GM12891 (cell line): ENCODE data around the gene MED26.

ENCODE experiments used
- PAX5 ChIP-seq: IDR thresholded peaks from 2 replicates; pipeline ENCODE4 v1.6.1; 2011; ENCODE audit warnings: low read length, moderate library complexity, mild to moderate bottlenecking; ENCODE audit not compliant: insufficient read depth, severe bottlenecking
- POLR2A ChIP-seq: IDR thresholded peaks from 2 replicates; pipeline ENCODE4 v1.6.1; 2011; ENCODE audit warnings: low read depth, low read length, control low read depth
- POLR2AphosphoS5 ChIP-seq: IDR thresholded peaks from 2 replicates; pipeline ENCODE4 v1.6.1; 2011; ENCODE audit warnings: low read depth, low read length, control low read depth
- TAF1 ChIP-seq: IDR thresholded peaks from 2 replicates; pipeline ENCODE4 v1.6.1; 2011; ENCODE audit warnings: low read depth, low read length, control low read depth

GRCh38 chr19:16660763-16661479, 32.9 kb upstream of the MED26 start, which contains the start of gene TMEM38A:
- no peak for TF ChIP-seq TAF1
- TF ChIP-seq POLR2A, result 0 out of 2 replicates have a peak, but pooled peaks have one; percentile 47
- 0 out of 2 replicates have a peak, but pooled peaks have one; percentile 26 for TF ChIP-seq POLR2AphosphoS5
- no peak for TF ChIP-seq PAX5
